ENCODE results near the gene ZNF48. TPM values are rescaled to one million over a fixed set of nuclear protein-coding genes. Genes with fewer than 3 reads are reported as not detected.

ZNF48 gene
- total RNA-seq, 2 experiments from 2014 or later, result 17.3 to 18.8 TPM

DNA sequence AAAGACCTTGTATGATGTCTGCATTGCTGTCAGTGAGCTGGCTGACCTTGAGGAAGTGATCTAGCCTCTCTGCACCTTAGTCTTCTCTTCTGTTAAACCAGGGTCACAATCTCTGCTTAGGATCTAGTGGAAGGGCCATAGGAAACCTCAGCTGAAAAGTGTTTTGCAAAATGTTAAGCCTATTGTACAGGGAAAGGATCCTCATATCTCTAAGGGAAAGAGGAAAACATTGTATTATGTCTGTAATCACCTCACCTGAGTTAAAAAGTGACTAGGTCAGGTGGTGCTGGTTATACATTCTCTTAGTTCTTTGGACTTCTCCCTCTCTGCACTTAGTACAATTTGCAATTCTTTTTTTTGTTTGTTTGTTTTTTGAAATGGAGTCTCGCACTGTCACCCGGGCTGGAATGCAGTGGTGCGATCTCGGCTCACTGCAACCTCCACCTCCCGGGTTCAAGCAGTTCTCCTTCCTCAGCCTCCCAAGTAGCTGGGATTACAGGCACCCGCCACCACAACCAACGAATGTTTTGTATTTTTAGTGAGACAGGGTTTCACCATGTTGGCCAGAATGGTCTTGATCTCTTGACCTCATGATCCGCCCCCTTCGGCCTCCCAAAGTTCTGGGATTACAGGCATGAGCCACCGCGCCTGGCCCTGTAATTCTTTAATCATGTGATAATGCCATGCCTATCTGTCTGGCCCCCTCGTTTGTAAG is 52.4 kb downstream of the ZNF48 start:
- Histone ChIP-seq H3K79me2 (ENCODE audit: insufficient read depth, low read depth, low read length) (peaks cover 27% of the 10 kb centered on the region), H2AFZ (ENCODE audit: low read length) (no peak overlapping the region), H3K36me3 (ENCODE audit: insufficient read depth, low read length) (peaks cover 29% of the 10 kb centered on the region), H3K4me1 (ENCODE audit: insufficient read depth, low read length, poor library complexity, severe bottlenecking) (peaks cover 55% of the 10 kb centered on the region), H3K4me3 (ENCODE audit: low read depth, low read length, poor library complexity, severe bottlenecking) (no peak overlapping the region), H3K27ac (ENCODE audit: low read depth, low read length, poor library complexity, severe bottlenecking) (no peak overlapping the region), H3K4me2 (ENCODE audit: low read length) (no peak overlapping the region), H3K9me3 (ENCODE audit: low read length) (no peaks in the 10 kb centered on the region), H4K20me1 (ENCODE audit: insufficient read depth, low read length) (peaks cover 22% of the 10 kb centered on the region), H3K9me2 (ENCODE audit: insufficient read depth, low read length) (no peaks in the 10 kb centered on the region)
- DNase-seq (ENCODE audit: low spot score), result no peak
- no TSS peak for BruUV-seq (replicated peaks)
- ChIA-PET POLR2A (interaction anchor here (0.5 to 1.6 kb wide), 10 partner anchors 9 to 88 kb away, joined by 3 to 8 read pairs (median 4); partner anchors contain the start of gene ITGAL), CTCF (ENCODE audit: unreplicated experiment) (no interaction called here)
- TF ChIP-seq EZH2phosphoT487 (IDR thresholded peaks at IDR 0.05; ENCODE audit: borderline replicate concordance, low read depth, low read length), result no peak
- TF ChIP-seq, protein P1, sequence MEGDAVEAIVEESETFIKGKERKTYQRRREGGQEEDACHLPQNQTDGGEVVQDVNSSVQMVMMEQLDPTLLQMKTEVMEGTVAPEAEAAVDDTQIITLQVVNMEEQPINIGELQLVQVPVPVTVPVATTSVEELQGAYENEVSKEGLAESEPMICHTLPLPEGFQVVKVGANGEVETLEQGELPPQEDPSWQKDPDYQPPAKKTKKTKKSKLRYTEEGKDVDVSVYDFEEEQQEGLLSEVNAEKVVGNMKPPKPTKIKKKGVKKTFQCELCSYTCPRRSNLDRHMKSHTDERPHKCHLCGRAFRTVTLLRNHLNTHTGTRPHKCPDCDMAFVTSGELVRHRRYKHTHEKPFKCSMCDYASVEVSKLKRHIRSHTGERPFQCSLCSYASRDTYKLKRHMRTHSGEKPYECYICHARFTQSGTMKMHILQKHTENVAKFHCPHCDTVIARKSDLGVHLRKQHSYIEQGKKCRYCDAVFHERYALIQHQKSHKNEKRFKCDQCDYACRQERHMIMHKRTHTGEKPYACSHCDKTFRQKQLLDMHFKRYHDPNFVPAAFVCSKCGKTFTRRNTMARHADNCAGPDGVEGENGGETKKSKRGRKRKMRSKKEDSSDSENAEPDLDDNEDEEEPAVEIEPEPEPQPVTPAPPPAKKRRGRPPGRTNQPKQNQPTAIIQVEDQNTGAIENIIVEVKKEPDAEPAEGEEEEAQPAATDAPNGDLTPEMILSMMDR (conservative IDR thresholded peaks at IDR 0.05; ENCODE audit: low read length), result no peak
- intact Hi-C loops (cut with micrococcal nuclease; ENCODE audit: unreplicated experiment), result no loop called here

DNA sequence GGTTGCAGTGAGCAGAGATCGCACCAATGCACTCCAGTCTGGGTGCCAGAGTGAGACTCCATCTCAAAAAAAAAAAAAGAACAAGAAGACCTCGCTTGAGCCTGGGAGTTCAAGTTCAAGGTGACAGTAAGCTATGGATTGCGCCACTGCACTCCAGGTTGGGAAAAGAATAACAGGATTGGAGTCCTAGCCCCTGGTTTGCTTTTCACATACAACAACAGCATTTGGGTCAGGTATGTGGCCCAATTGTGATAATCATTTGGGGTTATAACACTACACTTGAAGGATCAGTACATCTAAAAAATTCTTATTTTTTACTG is 53.9 kb downstream of the ZNF48 start:
- intact Hi-C loops (cut with micrococcal nuclease; ENCODE audit: unreplicated experiment), result loop anchor here (1.0 kb wide), 1 partner anchor 23 kb away; the partner anchor contains the start of gene ITGAL
- H3K4me3 ChIP-seq (ENCODE audit: low read depth, low read length, poor library complexity, severe bottlenecking), result no peak overlapping the region
- H3K36me3 ChIP-seq (ENCODE audit: insufficient read depth, low read length), result peaks cover 15% of the 10 kb centered on the region
- H3K9me3 ChIP-seq (ENCODE audit: low read length), result no peaks in the 10 kb centered on the region
- H3K79me2 ChIP-seq (ENCODE audit: insufficient read depth, low read depth, low read length), result peaks cover 15% of the 10 kb centered on the region
- no peak for DNase-seq (ENCODE audit: low spot score)
- TF ChIP-seq, protein P1 (conservative IDR thresholded peaks at IDR 0.05; ENCODE audit: low read length), result no peak
- no peak for TF ChIP-seq EZH2phosphoT487 (IDR thresholded peaks at IDR 0.05; ENCODE audit: borderline replicate concordance, low read depth, low read length)
- no peaks in the 10 kb centered on the region for H3K9me2 ChIP-seq (ENCODE audit: insufficient read depth, low read length)
- peaks cover 12% of the 10 kb centered on the region for H4K20me1 ChIP-seq (ENCODE audit: insufficient read depth, low read length)
- H3K4me1 ChIP-seq (ENCODE audit: insufficient read depth, low read length, poor library complexity, severe bottlenecking), result peaks cover 54% of the 10 kb centered on the region
- CTCF ChIA-PET (ENCODE audit: unreplicated experiment), result interaction anchor here (0.6 to 0.7 kb wide), 3 partner anchors 19 to 32 kb away, joined by 3 to 6 read pairs (median 3); no protein-coding TSS in a partner anchor
- POLR2A ChIA-PET, result interaction anchor here (0.6 to 1.3 kb wide), 6 partner anchors 8 to 87 kb away, joined by 3 to 6 read pairs (median 4); no protein-coding TSS in a partner anchor
- no peak overlapping the region for H3K4me2 ChIP-seq (ENCODE audit: low read length)
- H2AFZ ChIP-seq (ENCODE audit: low read length), result no peak overlapping the region
- no peak overlapping the region for H3K27ac ChIP-seq (ENCODE audit: low read depth, low read length, poor library complexity, severe bottlenecking)
- no TSS peak for BruUV-seq (replicated peaks)

Small RNA genes within 50 kb of the gene (small RNA-seq; reads per million reads assigned to genes)
- 3.2 reads per million, percentile 86 among the genes with 10 or more reads in this experiment for gene RF00406

Other genes starting within 250 kb of the ZNF48 start
- 351 and 394 TPM in 2 replicates for gene CORO1A, start 211.8 kb upstream of the ZNF48 start, total RNA-seq (2014; rRNA removed; shearing (Covaris generic))
- 524 and 567 TPM in 2 replicates for gene CORO1A, start 211.8 kb upstream of the ZNF48 start, total RNA-seq (2022)
- gene BOLA2B, start 201.8 kb upstream of the ZNF48 start, total RNA-seq (2014; rRNA removed; shearing (Covaris generic)), result 73.1 and 119 TPM in 2 replicates
- gene BOLA2B, start 201.8 kb upstream of the ZNF48 start, total RNA-seq (2022), result 169 and 179 TPM in 2 replicates
- 83.7 and 84.1 TPM in 2 replicates for gene SLX1A, start 201.5 kb upstream of the ZNF48 start, total RNA-seq (2014; rRNA removed; shearing (Covaris generic))
- gene SLX1A, start 201.5 kb upstream of the ZNF48 start, total RNA-seq (2022), result 55.7 and 81.9 TPM in 2 replicates
- 3.8 and 7.9 TPM in 2 replicates for gene SULT1A3, start 196.2 kb upstream of the ZNF48 start, total RNA-seq (2014; rRNA removed; shearing (Covaris generic))
- 30.1 and 31.7 TPM in 2 replicates for gene SULT1A3, start 196.2 kb upstream of the ZNF48 start, total RNA-seq (2022)
- 2.9 and 10.2 TPM in 2 replicates for gene NPIPB13, start 146.9 kb upstream of the ZNF48 start, total RNA-seq (2014; rRNA removed; shearing (Covaris generic))
- gene NPIPB13, start 146.9 kb upstream of the ZNF48 start, total RNA-seq (2022), result 50.5 and 51.4 TPM in 2 replicates
- 69.2 and 94.7 TPM in 2 replicates for gene CD2BP2, start 40.1 kb upstream of the ZNF48 start, total RNA-seq (2014; rRNA removed; shearing (Covaris generic))
- gene CD2BP2, start 40.1 kb upstream of the ZNF48 start, total RNA-seq (2022), result 87.8 and 111 TPM in 2 replicates
- 38.6 and 44.9 TPM in 2 replicates for gene TBC1D10B, start 24.9 kb upstream of the ZNF48 start, total RNA-seq (2014; rRNA removed; shearing (Covaris generic))
- gene TBC1D10B, start 24.9 kb upstream of the ZNF48 start, total RNA-seq (2022), result 74.8 and 78.6 TPM in 2 replicates
- gene MYL11, start 20.6 kb upstream of the ZNF48 start, total RNA-seq (2014; rRNA removed; shearing (Covaris generic)), result 3.2 and 3.3 TPM in 2 replicates
- 1.7 and 3.9 TPM in 2 replicates for gene MYL11, start 20.6 kb upstream of the ZNF48 start, total RNA-seq (2022)
- 126 and 133 TPM in 2 replicates for gene SEPTIN1, start 12.9 kb upstream of the ZNF48 start, total RNA-seq (2014; rRNA removed; shearing (Covaris generic))
- gene SEPTIN1, start 12.9 kb upstream of the ZNF48 start, total RNA-seq (2022), result 171 and 181 TPM in 2 replicates
- 6.4 and 11.3 TPM in 2 replicates for gene ZNF771, start 12.2 kb downstream of the ZNF48 start, total RNA-seq (2014; rRNA removed; shearing (Covaris generic))
- 9.2 and 10.8 TPM in 2 replicates for gene ZNF771, start 12.2 kb downstream of the ZNF48 start, total RNA-seq (2022)
- gene DCTPP1, start 34.6 kb downstream of the ZNF48 start, total RNA-seq (2014; rRNA removed; shearing (Covaris generic)), result 90.2 and 92.5 TPM in 2 replicates
- 80.0 and 93.8 TPM in 2 replicates for gene DCTPP1, start 34.6 kb downstream of the ZNF48 start, total RNA-seq (2022)
- gene SEPHS2, start 50.5 kb downstream of the ZNF48 start, total RNA-seq (2014; rRNA removed; shearing (Covaris generic)), result 14.4 and 15.3 TPM in 2 replicates
- gene SEPHS2, start 50.5 kb downstream of the ZNF48 start, total RNA-seq (2022), result 59.6 and 64.2 TPM in 2 replicates
- gene ITGAL, start 77.3 kb downstream of the ZNF48 start, total RNA-seq (2014; rRNA removed; shearing (Covaris generic)), result 30.7 and 40.2 TPM in 2 replicates
- gene ITGAL, start 77.3 kb downstream of the ZNF48 start, total RNA-seq (2022), result 125 and 140 TPM in 2 replicates
- 43.4 and 63.7 TPM in 2 replicates for gene ZNF768, start 131.1 kb downstream of the ZNF48 start, total RNA-seq (2014; rRNA removed; shearing (Covaris generic))
- 38.3 and 42.9 TPM in 2 replicates for gene ZNF768, start 131.1 kb downstream of the ZNF48 start, total RNA-seq (2022)
- gene ZNF747, start 139.4 kb downstream of the ZNF48 start, total RNA-seq (2014; rRNA removed; shearing (Covaris generic)), result 15.7 and 22.2 TPM in 2 replicates
- gene ZNF747, start 139.4 kb downstream of the ZNF48 start, total RNA-seq (2022), result 17.2 and 20.8 TPM in 2 replicates
- gene ZNF764, start 163.0 kb downstream of the ZNF48 start, total RNA-seq (2014; rRNA removed; shearing (Covaris generic)), result 10.5 and 14.6 TPM in 2 replicates
- gene ZNF764, start 163.0 kb downstream of the ZNF48 start, total RNA-seq (2022), result 12.8 and 13.8 TPM in 2 replicates
- 17.5 and 19.8 TPM in 2 replicates for gene ZNF688, start 176.3 kb downstream of the ZNF48 start, total RNA-seq (2014; rRNA removed; shearing (Covaris generic))
- 15.0 and 15.3 TPM in 2 replicates for gene ZNF688, start 176.3 kb downstream of the ZNF48 start, total RNA-seq (2022)
- gene ZNF785, start 190.3 kb downstream of the ZNF48 start, total RNA-seq (2014; rRNA removed; shearing (Covaris generic)), result 6.8 and 9.3 TPM in 2 replicates
- 4.1 and 4.6 TPM in 2 replicates for gene ZNF785, start 190.3 kb downstream of the ZNF48 start, total RNA-seq (2022)
- gene ZNF689, start 215.0 kb downstream of the ZNF48 start, total RNA-seq (2014; rRNA removed; shearing (Covaris generic)), result 13.1 and 15.0 TPM in 2 replicates
- gene ZNF689, start 215.0 kb downstream of the ZNF48 start, total RNA-seq (2022), result 15.5 and 16.7 TPM in 2 replicates

All from OCI-LY7 (cell line).